GM23338 (cell line): ENCODE measurements around the gene KCNAB2. TPM values are rescaled to one million over a fixed set of nuclear protein-coding genes. Genes with fewer than 3 reads are reported as not detected.

Source experiments
- ATAC-seq: fragments of 200-7000 bp; cut with Tn5 transposase; 3 replicates; pipeline ENCODE4 v1.9.1; 2020
- DNase-seq: peaks from one replicate; pipeline ENCODE4 v3.0.0-alpha.2; 2015; ENCODE audit warnings: low spot score
- H2AFZ ChIP-seq: fragments of 200-600 bp; sonication (generic); 2 replicates; pipeline ENCODE4 v1.8.0; 2016; ENCODE audit warnings: antibody characterized with exemption, mild to moderate bottlenecking, moderate library complexity
- H3F3A ChIP-seq: fragments of 200-600 bp; sonication (generic); replicated peaks from 2 replicates; pipeline ENCODE4 v1.8.0; 2017; ENCODE audit warnings: antibody characterized with exemption, mixed run types, low read depth
- H3K27ac ChIP-seq: fragments of 200-600 bp; sonication (generic); 2 replicates; pipeline ENCODE4 v1.6.1; 2016; ENCODE audit warnings: low read depth
- H3K27me3 ChIP-seq: fragments of 200-600 bp; sonication (generic); 2 replicates; pipeline ENCODE4 v1.8.0; 2016; ENCODE audit warnings: mild to moderate bottlenecking, mixed run types, moderate library complexity; ENCODE audit not compliant: insufficient read depth
- H3K36me3 ChIP-seq: fragments of 200-600 bp; sonication (generic); 2 replicates; pipeline ENCODE4 v1.8.0; 2016; ENCODE audit warnings: mild to moderate bottlenecking; ENCODE audit not compliant: insufficient read depth
- H3K4me1 ChIP-seq: fragments of 200-600 bp; sonication (generic); 2 replicates; pipeline ENCODE4 v1.8.0; 2016; ENCODE audit warnings: mild to moderate bottlenecking, moderate library complexity; ENCODE audit not compliant: insufficient read depth
- H3K4me2 ChIP-seq: fragments of 200-600 bp; sonication (generic); 2 replicates; pipeline ENCODE4 v1.7.1; 2017; ENCODE audit warnings: mixed run types
- H3K4me3 ChIP-seq: fragments of 200-600 bp; sonication (generic); 2 replicates; pipeline ENCODE4 v1.6.1; 2016; ENCODE audit warnings: mixed run types
- H3K79me2 ChIP-seq: fragments of 200-600 bp; sonication (generic); replicated peaks from 2 replicates; pipeline ENCODE4 v1.8.0; 2017; ENCODE audit warnings: mild to moderate bottlenecking; ENCODE audit not compliant: insufficient read depth
- H3K9me2 ChIP-seq: fragments of 200-600 bp; sonication (generic); 2 replicates; pipeline ENCODE4 v1.8.0; 2017; ENCODE audit not compliant: insufficient read depth
- H4K20me1 ChIP-seq: fragments of 200-600 bp; sonication (generic); replicated peaks from 2 replicates; pipeline ENCODE4 v1.8.0; 2017; ENCODE audit warnings: mild to moderate bottlenecking; ENCODE audit not compliant: insufficient read depth
- H3K27ac Mint-ChIP-seq: 2 replicates; pipeline ENCODE4 v1.8.0; 2020; ENCODE audit warnings: inconsistent platforms, mild to moderate bottlenecking, moderate library complexity, mixed read lengths
- H3K27me3 Mint-ChIP-seq: 3 replicates; pipeline ENCODE4 v1.8.0; 2022; ENCODE audit warnings: low read depth, mild to moderate bottlenecking, moderate library complexity, mixed read lengths, inconsistent platforms; ENCODE audit not compliant: insufficient read depth, poor library complexity
- H3K36me3 Mint-ChIP-seq: 3 replicates; pipeline ENCODE4 v1.8.0; 2021; ENCODE audit warnings: low read depth, mild to moderate bottlenecking, inconsistent platforms, moderate library complexity, mixed read lengths
- H3K4me1 Mint-ChIP-seq: 3 replicates; pipeline ENCODE4 v1.8.0; 2020; ENCODE audit warnings: mild to moderate bottlenecking, inconsistent platforms, mixed read lengths
- H3K4me3 Mint-ChIP-seq: 3 replicates; pipeline ENCODE4 v1.8.0; 2021; ENCODE audit warnings: moderate library complexity, mild to moderate bottlenecking, inconsistent platforms, mixed read lengths
- H3K9me3 Mint-ChIP-seq: 3 replicates; pipeline ENCODE4 v1.8.0; 2020; ENCODE audit warnings: moderate library complexity, mild to moderate bottlenecking, inconsistent platforms, mixed read lengths
- CREB1 ChIP-seq: fragments of 250-450 bp; sonication (Bioruptor Pico); IDR thresholded peaks from 2 replicates; pipeline ENCODE4 v1.5.0; 2020; ENCODE audit warnings: low read depth, mild to moderate bottlenecking, moderate library complexity
- CTCF ChIP-seq, 2 experiments: fragments of 200-600 bp in 1 of 2; sonication (generic) in 1 of 2; conservative IDR thresholded peaks; 2 replicates each; pipeline versions ENCODE4 v1.5.1 to v1.6.1; 2016 to 2017; ENCODE audit warnings: antibody characterized with exemption in 2 of 2, low read depth in 2 of 2, mild to moderate bottlenecking in 2 of 2, moderate library complexity in 1 of 2
- ETS1 ChIP-seq: IDR thresholded peaks from 2 replicates; pipeline ENCODE4 v1.6.1; 2016; ENCODE audit warnings: antibody characterized with exemption
- EZH2 ChIP-seq: fragments of 200-600 bp; sonication (generic); IDR thresholded peaks from one replicate; pipeline ENCODE4 v1.8.0; 2017; ENCODE audit warnings: antibody characterized with exemption, mild to moderate bottlenecking, low read depth; ENCODE audit not compliant: unreplicated experiment
- EZH2phosphoT487 ChIP-seq: fragments of 200-600 bp; sonication (generic); IDR thresholded peaks from one replicate; pipeline ENCODE4 v1.8.1; 2018; ENCODE audit warnings: antibody characterized with exemption; ENCODE audit not compliant: unreplicated experiment
- NANOG ChIP-seq: IDR thresholded peaks from 2 replicates; pipeline ENCODE4 v1.6.1; 2016; ENCODE audit warnings: antibody characterized with exemption, borderline replicate concordance
- POLR2AphosphoS5 ChIP-seq: IDR thresholded peaks from 2 replicates; pipeline ENCODE4 v1.6.1; 2016; ENCODE audit warnings: antibody characterized with exemption, low read depth
- REST ChIP-seq: IDR thresholded peaks from one replicate; pipeline ENCODE4 v1.6.1; 2018; ENCODE audit warnings: antibody characterized with exemption; ENCODE audit not compliant: unreplicated experiment
- ZNF331 ChIP-seq: fragments of 250-450 bp; sonication (Bioruptor Pico); IDR thresholded peaks from 2 replicates; pipeline ENCODE4 v1.5.0; 2020; ENCODE audit warnings: low read depth, mild to moderate bottlenecking, moderate library complexity
- polyA plus RNA-seq: library from polyadenylated mRNA; unstranded; fragments of >200 nt; fragmentation: Nextera tagmentation; extraction: Ambion mirVana; gene quantifications from 2 replicates; pipeline ENCODE4 v1.2.1, GENCODE V29; 2016
- total RNA-seq: library from RNA; depleted of rRNA; stranded (reverse); fragments of >200 nt; shearing (Covaris generic); gene quantifications from 2 replicates; pipeline ENCODE4 v1.2.3, GENCODE V29; 2014

Gene KCNAB2
- total and polyA plus RNA-seq, 2 experiments from 2014 or later, result 3.0 to 3.7 TPM

GRCh38 chr1:6087377-6087772 is 41.7 kb downstream of the KCNAB2 start (continued):
- TF ChIP-seq REST, result no peak
- no peak for TF ChIP-seq ETS1
- TF ChIP-seq EZH2, result no peak
- no peak for TF ChIP-seq EZH2phosphoT487
- TF ChIP-seq NANOG, result no peak
- no peak for TF ChIP-seq CTCF (conservative IDR thresholded peaks at IDR 0.05; ENCODE audit: low read depth in 2 of 2)
- TF ChIP-seq POLR2AphosphoS5, result no peak
- no peak for TF ChIP-seq ZNF331

GRCh38 chr1:6087958-6088357 is 42.3 kb downstream of the KCNAB2 start:
- no peak overlapping the region for H3K4me3 Mint-ChIP-seq
- peaks cover 7% of the 10 kb centered on the region for H3K4me1 Mint-ChIP-seq
- no peak overlapping the region for H2AFZ ChIP-seq
- H3K36me3 Mint-ChIP-seq, result no peaks in the 10 kb centered on the region
- H3K79me2 ChIP-seq, result no peaks in the 10 kb centered on the region
- ATAC-seq (no peak), DNase-seq (no peak)
- 0 out of 2 replicates have a peak, but pooled peaks cover 2% of the 10 kb centered on the region for H3F3A ChIP-seq
- no peaks in the 10 kb centered on the region for H4K20me1 ChIP-seq
- H3K27me3 ChIP-seq, result no peaks in the 10 kb centered on the region
- H3K9me2 ChIP-seq, result no peaks in the 10 kb centered on the region
- no peak overlapping the region for H3K27ac Mint-ChIP-seq
- no peaks in the 10 kb centered on the region for H3K27me3 Mint-ChIP-seq
- no peaks in the 10 kb centered on the region for H3K9me3 Mint-ChIP-seq
- H3K4me1 ChIP-seq, result no peaks in the 10 kb centered on the region
- H3K27ac ChIP-seq, result no peak overlapping the region
- no peak overlapping the region for H3K4me3 ChIP-seq
- H3K36me3 ChIP-seq, result no peaks in the 10 kb centered on the region
- no peak overlapping the region for H3K4me2 ChIP-seq
- TF ChIP-seq ETS1 (no peak), REST (no peak), CREB1 (no peak), EZH2phosphoT487 (no peak)
